Ovary (tissue), 3 donors: ENCODE results near the gene CEP41.

Experiments used
- EP300 ChIP-seq: sonication (generic); formaldehyde crosslinking; IDR thresholded peaks from one replicate; pipeline ENCODE4 v1.6.1; 2017; ENCODE audit warnings: antibody characterized with exemption
- POLR2A ChIP-seq: fragments of 450-650 bp; IDR thresholded peaks from one replicate; pipeline ENCODE4 v1.6.1; 2017; ENCODE audit warnings: antibody characterized with exemption, mild to moderate bottlenecking, moderate library complexity
- TF ChIP-seq, protein P1 (sequence below), 3 donors: fragments of 450-650 bp in 2 of 3; fragments of 200-600 bp in 1 of 3; IDR thresholded peaks; one replicate each; pipeline versions ENCODE4 v1.5.1 to v1.8.0; 2016 to 2022; ENCODE audit warnings: antibody characterized with exemption in 3 of 3, mild to moderate bottlenecking in 1 of 3
- donor health status: DM: no; HTN: no; CAD: no.

DNA sequence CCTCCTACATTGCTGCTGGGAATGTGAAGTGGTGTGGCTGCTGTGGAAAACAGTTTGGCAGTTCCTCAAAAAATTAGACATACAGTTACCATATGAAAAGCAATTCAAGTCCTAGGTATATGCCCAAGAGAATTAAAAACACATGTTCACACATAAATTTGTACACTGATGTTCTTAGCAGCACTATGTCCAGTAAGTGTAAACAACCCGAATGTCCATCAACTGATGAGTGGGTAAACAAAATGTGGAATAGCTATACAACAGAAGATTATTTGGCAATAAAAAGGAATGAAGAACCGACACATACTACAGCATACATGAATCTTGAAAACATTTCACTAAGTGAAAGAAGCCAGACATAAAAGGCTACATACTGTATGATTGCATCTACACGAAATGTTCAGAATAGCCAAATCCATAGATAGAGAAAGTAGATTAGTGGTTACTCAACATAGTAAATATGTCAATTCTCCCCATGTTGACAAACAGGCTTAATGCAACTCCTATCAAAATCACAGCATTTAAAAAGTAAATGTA, 17.2 kb downstream of the CEP41 start:
- TF ChIP-seq, protein P1, sequence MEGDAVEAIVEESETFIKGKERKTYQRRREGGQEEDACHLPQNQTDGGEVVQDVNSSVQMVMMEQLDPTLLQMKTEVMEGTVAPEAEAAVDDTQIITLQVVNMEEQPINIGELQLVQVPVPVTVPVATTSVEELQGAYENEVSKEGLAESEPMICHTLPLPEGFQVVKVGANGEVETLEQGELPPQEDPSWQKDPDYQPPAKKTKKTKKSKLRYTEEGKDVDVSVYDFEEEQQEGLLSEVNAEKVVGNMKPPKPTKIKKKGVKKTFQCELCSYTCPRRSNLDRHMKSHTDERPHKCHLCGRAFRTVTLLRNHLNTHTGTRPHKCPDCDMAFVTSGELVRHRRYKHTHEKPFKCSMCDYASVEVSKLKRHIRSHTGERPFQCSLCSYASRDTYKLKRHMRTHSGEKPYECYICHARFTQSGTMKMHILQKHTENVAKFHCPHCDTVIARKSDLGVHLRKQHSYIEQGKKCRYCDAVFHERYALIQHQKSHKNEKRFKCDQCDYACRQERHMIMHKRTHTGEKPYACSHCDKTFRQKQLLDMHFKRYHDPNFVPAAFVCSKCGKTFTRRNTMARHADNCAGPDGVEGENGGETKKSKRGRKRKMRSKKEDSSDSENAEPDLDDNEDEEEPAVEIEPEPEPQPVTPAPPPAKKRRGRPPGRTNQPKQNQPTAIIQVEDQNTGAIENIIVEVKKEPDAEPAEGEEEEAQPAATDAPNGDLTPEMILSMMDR (IDR thresholded peaks at IDR 0.05): no peak
- no peak for TF ChIP-seq EP300
- TF ChIP-seq POLR2A: no peak
